Femur (tissue), 1 donor: Measurements from ENCODE around the gene NT5C2.
"Not testable (repeated sequence)": the region's sequence is repeated elsewhere in the genome, so short reads cannot be mapped to it uniquely, and the experiment has no call there.

Experiments used
- DNase-seq: peaks from one replicate; pipeline ENCODE4 v3.0.0-alpha.2; 2017

Gene NT5C2

DNA sequence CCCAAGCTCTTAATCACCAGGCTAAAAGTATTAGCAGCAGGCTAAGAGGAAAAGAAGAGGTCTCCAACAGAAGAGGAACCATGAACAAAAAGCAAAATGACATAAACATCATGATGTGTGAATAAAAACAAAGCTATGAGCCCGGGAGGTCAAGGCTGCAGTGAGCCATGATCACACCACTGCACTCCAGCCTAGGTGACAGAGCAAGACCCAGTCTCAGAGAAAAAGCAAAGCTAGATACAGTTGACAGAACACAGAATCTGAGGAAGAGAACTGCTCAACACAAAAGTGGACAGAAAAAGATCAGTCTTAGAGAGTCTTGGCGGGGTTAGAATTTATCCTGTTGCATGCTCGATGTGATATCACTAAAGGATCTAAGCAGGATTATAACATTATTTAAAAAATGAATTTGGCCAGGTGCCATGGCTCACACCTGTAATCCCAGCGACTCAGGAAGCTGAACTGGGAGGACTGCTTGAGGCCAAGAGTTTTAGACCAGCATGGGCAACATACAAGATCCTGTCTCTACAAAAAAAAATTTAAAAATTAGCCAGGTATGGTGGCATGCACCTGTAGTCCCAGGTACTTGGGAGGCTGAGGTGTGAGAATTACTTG, 37.5 kb downstream of the NT5C2 start:
- no peak for DNase-seq

- DNase-seq: no peak
Observed at GRCh38 chr10:103154521-103155299, 38.4 kb downstream of the NT5C2 start.

GRCh38 chr10:103153302-103154197, 39.5 kb downstream of the NT5C2 start:
- DNase-seq: no peak

- no peak for DNase-seq
Observed at GRCh38 chr10:103149991-103150622, 43.0 kb downstream of the NT5C2 start.

GRCh38 chr10:103147645-103148044, 45.4 kb downstream of the NT5C2 start:
- DNase-seq: no peak

DNA sequence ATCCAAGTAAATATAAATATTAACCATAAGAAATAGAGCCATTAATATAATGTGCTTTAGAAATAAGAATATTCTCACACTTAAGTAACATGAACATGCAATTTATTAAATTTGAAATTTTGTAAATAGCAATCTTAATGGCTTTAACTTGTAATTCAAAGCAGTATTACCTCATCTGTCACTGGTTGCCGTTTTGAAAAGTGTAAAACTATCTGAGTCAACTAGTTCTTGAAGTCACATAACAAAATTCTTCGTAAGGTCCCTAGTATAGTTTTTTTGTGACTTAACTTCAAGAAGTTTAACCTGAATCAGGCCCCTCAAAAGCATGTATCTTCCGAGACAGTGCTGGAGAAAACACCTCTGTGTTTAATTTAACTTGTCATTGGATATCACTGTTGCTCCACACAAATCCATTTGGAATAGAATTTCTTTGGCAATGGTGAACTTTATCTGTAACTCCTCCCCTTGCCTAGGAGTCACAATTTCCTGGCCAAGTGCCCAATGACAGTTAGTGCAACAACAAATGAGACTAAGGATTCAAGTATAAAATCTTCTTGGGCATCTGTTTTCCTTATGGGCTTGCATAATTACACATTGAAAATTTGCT, 47.1 kb downstream of the NT5C2 start:
- DNase-seq: peak; percentile 73

- DNase-seq: no peak
Observed at GRCh38 chr10:103145046-103145445, 48.0 kb downstream of the NT5C2 start.

DNA sequence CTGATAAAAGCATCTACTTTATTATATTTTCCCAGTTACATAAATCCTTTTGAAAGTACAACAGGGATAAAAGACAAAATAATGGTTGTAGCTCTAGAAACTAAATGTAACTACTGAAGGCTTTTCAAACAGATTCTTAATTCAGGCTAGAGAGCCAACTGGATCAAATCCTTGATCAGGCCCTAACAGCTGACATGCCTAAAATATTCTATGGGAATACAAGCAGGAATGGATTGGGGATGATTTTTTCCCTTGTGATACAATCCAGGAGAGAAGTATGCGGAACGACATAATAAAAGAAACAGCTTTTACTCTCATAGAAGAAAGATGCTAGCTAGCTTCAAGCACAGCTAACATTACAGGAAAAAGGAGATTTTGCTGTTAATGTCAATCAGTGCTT, 49.0 kb downstream of the NT5C2 start:
- DNase-seq: no peak

DNA sequence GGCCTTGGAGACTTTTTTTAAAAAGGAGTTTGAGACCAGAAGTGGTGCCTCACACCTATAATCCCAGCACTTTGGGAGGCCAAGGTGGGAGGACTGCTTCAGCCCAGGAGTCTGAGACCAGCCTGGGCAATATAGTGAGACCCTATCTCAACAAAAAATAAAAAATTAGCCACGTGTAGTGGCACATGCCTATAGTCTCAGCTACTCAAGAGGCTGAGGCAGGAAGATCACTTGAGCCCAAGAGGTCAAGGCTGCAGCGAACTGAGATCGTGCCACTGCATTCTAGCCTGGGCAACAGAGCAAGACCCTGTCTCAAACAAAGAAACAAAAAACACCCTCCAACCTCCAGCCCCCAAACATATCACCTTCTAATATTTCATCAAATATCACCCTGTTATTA, 49.4 kb downstream of the NT5C2 start:
- not testable (repeated sequence) for DNase-seq

DNA sequence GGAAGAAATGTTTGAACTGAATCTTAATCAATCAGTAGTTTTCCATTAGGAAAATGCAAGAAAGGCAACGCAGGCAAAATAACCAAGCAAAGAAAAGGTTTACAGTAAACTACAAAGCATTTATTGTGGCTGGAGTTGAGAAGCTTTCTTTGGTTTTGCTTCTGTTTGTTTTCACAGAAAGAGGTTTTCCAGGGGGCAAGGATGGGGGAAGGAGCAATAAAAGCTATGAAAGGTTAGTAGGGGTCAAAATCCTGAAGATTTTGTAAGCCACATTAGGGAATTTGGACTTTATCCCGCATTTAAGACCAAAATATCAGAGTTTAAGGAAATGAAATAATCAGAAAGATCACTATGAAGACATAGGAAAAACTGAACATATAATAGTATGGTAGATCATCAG, 51.1 kb downstream of the NT5C2 start:
- no peak for DNase-seq

- DNase-seq: no peak
Observed at GRCh38 chr10:103140469-103140868, 52.6 kb downstream of the NT5C2 start.

DNA sequence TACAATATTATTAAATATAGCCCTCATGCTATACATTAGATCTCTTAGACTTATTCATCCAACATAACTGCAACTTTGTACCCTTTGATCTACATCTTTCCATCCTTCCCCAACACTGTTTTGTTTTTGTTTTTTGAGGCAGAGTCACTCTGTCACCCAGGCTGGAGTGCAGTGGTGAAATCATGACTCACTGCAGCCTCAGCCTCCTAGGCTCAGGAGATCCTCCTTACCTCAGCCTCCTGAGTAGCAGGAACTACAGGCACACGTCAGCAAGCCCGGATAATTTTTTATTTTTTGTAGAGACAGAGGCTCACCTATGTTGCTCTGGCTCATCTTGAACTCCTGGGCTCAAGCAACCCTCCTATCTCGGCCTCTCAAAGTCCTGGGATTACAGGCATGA, 53.3 kb downstream of the NT5C2 start:
- DNase-seq: no peak

DNA sequence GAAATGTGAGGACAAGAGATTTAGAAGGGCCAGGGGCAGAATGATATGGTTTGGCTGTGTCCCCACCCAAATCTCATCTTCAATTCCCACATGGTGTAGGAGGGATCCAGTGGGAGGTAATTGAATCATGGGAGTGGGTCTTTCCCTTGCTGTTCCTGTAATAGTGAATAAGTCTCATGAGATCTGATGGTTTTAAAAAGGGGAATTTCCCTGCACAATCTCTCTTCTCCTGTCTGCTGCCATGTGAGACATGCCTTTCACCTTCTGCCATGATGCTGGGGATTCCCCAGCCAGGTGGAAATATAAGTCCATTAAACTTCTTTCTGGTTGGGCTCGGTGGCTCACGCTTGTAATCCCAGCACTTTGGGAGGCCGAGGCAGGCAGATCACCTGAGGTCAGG, 57.9 kb downstream of the NT5C2 start:
- not testable (repeated sequence) for DNase-seq

DNA sequence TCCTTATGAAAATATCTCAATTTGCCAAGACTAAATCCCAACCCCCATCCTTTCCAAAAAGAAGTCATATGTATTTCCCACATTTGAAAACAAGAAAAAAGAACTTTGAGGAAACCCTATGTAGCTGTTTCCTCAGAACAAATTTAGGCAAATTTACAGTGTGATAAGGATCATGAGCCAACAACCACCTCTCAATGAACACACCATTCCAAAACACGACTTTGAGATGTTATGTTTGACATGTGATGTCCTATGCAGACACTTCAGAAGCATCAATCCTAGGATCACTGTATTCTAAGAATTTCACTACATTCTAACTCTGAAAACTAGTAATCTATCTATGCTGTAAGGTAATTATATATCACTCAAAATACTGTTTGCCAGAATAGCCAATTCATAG, 62.2 kb downstream of the NT5C2 start:
- DNase-seq: no peak

DNA sequence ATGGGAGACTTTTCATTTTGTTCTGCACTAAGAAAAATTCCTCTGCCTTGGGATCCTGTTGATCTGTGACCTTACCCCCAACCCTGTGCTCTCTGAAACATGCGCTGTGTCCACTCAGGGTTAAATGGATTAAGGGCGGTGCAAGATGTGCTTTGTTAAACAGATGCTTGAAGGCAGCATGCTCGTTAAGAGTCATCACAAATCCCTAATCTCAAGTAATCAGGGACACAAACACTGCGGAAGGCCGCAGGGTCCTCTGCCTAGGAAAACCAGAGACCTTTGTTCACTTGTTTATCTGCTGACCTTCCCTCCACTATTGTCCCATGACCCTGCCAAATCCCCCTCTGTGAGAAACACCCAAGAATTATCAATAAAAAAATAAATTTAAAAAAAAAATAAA, 62.9 kb downstream of the NT5C2 start:
- DNase-seq: not testable (repeated sequence)

- DNase-seq: no peak
Observed at GRCh38 chr10:103127241-103127640, 65.8 kb downstream of the NT5C2 start.

- DNase-seq: no peak
Observed at GRCh38 chr10:103125323-103126267, 67.5 kb downstream of the NT5C2 start.

- no peak for DNase-seq
Observed at GRCh38 chr10:103124420-103125096, 68.5 kb downstream of the NT5C2 start.

DNA sequence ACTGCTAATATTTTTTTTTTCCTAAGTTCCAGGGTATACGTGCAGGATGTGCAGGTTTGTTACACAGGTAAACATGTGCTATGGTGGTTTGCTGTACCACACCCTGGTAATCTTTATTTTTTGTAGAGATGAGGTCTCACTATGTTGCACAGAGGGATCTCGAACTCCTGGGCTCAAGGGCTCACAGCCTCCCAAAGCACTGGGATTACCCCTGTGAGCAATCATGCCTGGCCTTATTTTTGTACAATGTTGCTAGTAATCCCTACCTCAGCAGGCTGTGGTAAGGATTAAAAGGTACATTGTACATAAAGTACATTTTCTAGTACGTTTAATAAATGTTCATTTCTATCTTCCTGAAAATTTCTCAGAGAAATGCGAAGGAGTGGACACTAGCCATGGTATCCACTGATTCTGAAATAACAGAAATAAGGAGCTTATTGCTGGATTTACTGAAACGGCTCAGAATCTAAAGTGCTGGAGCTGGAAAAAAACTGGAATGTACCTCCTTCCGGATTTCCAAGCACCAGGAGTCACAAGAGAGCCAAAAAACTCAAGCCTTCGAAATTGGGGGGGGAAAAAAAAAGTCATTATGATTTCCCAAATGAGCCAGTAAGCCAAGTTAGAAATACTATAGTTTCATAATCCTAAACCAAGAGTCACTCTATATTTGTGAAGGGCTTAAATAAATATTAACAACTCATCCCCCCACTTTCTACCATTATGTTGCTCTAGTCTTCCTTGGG, 69.6 kb downstream of the NT5C2 start:
- DNase-seq: no peak
